Colon (tissue), 2 donors: ENCODE measurements around the gene ZNF575.

Experiments used
- FAIRE-seq: peaks from 2 replicates; lab custom pipeline; 2012; peaks lifted over from hg19 to GRCh38; lab: Jason Lieb, UNC
- donor health status: control.
- donor health status: control.

ZNF575 gene

GRCh38 chr19:43572171-43572588, 39.2 kb downstream of the ZNF575 start:
- FAIRE-seq, result no peak

- no peak for FAIRE-seq
Observed at GRCh38 chr19:43574424-43575155, 41.6 kb downstream of the ZNF575 start.

GRCh38 chr19:43575156-43575950, 42.4 kb downstream of the ZNF575 start, which contains the start of the genes PINLYP and XRCC1:
PINLYP (plus strand) TSS chr19:43575801; CDS start chr19:43577192, 1,391 bp downstream.
XRCC1 (minus strand) TSS chr19:43575527; CDS start chr19:43575458, 69 bp downstream.
- FAIRE-seq, result peak; percentile 88

GRCh38 chr19:43575955-43576878, 43.2 kb downstream of the ZNF575 start:
- no peak for FAIRE-seq

- no peak for FAIRE-seq
Observed at GRCh38 chr19:43578787-43579186, 45.8 kb downstream of the ZNF575 start.

GRCh38 chr19:43581467-43581866, 48.5 kb downstream of the ZNF575 start:
- no peak for FAIRE-seq

- no peak for FAIRE-seq
Observed at GRCh38 chr19:43582495-43582894, 49.5 kb downstream of the ZNF575 start.

- FAIRE-seq, result no peak
Observed at GRCh38 chr19:43584484-43584883, 51.5 kb downstream of the ZNF575 start.
